NB4 (cell line): Measurements from ENCODE around the gene ITSN1.

ENCODE experiments used
- DNase-seq: peaks from one replicate; pipeline ENCODE4 v3.0.0; 2010; ENCODE audit warnings: low read depth
- H3K4me3 ChIP-seq: one replicate; pipeline ENCODE4 v1.5.1; 2011; ENCODE audit warnings: mild to moderate bottlenecking, low read depth, low read length, moderate library complexity
- MYC ChIP-seq: IDR thresholded peaks from 2 replicates; pipeline ENCODE4 v1.6.1; 2011; ENCODE audit warnings: low read depth, low read length
- POLR2A ChIP-seq: IDR thresholded peaks from 2 replicates; pipeline ENCODE4 v1.6.1; 2011; ENCODE audit warnings: mild to moderate bottlenecking; ENCODE audit not compliant: insufficient read length; ENCODE audit errors: extremely low read depth
- TF ChIP-seq, protein P1 (sequence below): IDR thresholded peaks from 2 replicates; pipeline ENCODE4 v1.6.1; 2011; ENCODE audit warnings: low read depth, low read length
- TF ChIP-seq, protein P2 (sequence below): IDR thresholded peaks from one replicate; pipeline ENCODE4 v1.5.1; 2012; ENCODE audit warnings: low read depth, low read length

The ITSN1 gene

DNA sequence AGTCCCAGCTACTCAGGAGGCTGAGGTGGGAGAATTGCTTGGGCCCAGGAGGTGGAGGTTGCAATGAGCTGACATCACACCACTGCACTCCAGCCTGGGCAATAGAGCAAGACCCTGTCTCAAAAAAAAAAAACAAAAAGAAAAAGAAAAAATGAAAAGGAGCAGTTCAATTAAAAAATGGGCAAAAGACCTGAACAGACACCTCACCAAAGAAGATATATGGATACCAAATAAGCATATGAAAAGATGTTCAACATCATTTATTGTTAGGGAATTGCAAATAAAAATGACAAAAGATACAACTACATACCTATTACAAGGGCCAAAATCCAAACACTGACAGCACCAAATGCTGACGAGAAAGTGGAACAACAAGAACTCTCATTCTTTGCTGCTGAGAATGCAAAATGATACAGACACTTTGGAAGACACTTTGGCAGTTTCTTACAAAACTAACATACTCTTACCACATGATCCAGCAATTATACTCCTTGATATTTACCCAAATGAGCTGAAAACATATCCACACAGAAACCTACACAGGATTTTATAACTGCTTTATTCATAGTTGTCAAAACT is 302.0 kb downstream of the ITSN1 start:
- TF ChIP-seq MYC (no peak), POLR2A (no peak)
- TF ChIP-seq, protein P1, sequence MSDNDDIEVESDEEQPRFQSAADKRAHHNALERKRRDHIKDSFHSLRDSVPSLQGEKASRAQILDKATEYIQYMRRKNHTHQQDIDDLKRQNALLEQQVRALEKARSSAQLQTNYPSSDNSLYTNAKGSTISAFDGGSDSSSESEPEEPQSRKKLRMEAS, result no peak
- TF ChIP-seq, protein P2, sequence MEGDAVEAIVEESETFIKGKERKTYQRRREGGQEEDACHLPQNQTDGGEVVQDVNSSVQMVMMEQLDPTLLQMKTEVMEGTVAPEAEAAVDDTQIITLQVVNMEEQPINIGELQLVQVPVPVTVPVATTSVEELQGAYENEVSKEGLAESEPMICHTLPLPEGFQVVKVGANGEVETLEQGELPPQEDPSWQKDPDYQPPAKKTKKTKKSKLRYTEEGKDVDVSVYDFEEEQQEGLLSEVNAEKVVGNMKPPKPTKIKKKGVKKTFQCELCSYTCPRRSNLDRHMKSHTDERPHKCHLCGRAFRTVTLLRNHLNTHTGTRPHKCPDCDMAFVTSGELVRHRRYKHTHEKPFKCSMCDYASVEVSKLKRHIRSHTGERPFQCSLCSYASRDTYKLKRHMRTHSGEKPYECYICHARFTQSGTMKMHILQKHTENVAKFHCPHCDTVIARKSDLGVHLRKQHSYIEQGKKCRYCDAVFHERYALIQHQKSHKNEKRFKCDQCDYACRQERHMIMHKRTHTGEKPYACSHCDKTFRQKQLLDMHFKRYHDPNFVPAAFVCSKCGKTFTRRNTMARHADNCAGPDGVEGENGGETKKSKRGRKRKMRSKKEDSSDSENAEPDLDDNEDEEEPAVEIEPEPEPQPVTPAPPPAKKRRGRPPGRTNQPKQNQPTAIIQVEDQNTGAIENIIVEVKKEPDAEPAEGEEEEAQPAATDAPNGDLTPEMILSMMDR, result no peak
- H3K4me3 ChIP-seq, result no peak overlapping the region
- no peak for DNase-seq

DNA sequence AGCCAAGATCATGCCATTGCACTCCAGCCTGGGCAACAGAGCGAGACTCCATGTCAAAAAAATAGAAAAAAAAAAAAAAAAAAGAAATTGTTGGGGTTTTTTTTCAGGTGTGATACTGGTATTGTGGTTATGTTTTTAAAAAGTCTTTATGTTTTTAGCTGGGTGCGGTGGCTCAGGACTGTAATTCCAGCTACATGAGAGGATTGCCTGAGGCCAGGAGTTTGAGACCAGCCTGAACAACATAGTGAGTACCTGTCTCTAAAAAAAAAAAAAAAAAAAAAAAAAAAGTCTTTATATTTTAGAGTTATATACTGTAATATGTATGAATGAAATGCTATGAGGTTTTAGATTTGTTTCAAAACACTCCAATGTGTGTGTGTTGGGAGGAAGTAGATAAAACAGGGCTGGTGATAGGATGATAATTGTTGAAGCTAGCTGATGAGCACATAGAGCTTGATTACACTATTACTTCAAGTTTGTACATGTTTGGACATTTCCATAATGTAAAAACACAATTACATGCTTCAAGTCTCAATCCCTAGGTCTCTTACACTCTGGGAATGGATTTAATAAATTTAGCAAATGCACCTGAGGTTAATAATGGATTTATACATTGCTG is 303.5 kb downstream of the ITSN1 start:
- DNase-seq, result no peak
- TF ChIP-seq, protein P1, result no peak
- TF ChIP-seq POLR2A, result no peak
- TF ChIP-seq, protein P2, result no peak
- TF ChIP-seq MYC, result no peak
- H3K4me3 ChIP-seq, result no peak overlapping the region

DNA sequence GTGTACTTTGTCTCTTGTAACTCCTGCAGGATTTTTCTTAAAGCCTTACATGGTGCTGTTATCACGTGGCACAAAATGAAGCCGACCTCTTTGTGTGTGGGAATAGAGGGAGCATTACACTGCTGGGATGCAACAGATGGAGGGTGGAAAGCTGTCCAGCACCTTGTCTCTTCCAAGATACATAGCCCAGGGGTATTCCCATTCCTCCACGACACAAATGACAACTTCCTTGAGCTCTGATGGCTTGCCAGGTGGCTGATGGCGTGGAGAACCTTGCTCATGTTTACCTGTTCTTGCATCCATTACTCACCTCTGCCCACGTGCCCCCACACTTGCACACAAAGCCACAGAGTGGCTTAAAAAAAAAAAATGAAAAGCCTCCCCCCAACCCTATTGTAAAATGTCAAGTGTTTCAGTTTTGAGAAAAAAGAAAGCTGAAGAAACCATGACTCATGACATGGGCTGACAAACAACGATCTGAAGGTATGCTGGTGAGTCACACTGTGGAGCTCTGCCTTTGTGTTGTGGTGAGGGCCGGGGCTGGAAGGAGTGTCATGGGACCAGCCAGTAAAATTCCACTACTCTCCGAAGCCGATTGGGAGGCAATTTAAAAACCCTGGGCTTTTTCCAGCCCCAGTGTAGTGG is 305.3 kb downstream of the ITSN1 start:
- H3K4me3 ChIP-seq, result peak overlapping the region; percentile 40
- TF ChIP-seq, protein P2, result no peak
- TF ChIP-seq POLR2A, result no peak
- TF ChIP-seq, protein P1, result peak; percentile 37; the same call in 1 of the 2 replicates
- peak; percentile 93 for DNase-seq

DNA sequence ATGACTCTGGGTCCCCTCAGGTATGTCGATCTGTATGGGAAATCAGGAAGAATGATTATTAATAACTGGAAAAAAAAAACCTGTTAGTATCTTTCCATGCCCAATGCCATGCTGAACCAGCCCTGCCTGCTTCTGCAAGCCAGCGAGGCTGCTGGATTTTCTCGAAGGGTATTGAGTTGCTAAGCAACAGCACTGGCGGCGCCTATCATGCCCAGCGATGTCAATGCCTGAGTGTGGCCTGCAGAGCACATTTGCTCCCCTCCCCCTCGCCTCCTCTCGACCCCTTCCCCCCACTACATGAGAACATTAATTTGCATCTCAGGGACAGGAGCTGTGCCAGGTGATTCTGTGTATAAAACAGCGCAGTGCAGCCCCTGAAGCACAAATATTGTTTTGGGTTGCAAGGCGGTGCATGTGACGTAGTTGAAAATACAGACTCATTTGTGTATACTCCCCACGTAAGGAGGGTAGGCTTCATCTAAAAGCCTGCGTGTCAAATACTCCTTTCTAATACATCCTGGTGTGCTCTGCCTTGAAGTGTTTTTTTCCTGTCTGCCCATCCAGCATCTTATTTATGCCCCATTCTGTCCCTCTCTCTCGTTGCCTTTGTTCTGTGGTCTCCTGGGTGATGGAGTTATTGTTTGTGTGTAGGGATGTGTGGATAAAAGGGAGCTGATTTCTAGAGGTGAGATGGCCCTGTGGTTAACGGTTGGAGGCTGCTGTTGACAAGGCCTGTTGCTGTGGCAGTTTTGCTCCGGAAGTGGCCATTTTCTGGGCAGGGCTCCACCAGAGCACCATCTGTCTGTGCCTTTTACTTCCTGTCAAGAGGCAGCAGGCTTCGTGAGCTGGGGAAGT is 306.0 kb downstream of the ITSN1 start:
- H3K4me3 ChIP-seq, result peak overlapping the region; percentile 40
- peak; percentile 86 for DNase-seq
- TF ChIP-seq POLR2A (no peak), MYC (peak; percentile 49; the same call in 1 of the 2 replicates)
- TF ChIP-seq, protein P1, result peak; percentile 52; the same call in 1 of the 2 replicates
- TF ChIP-seq, protein P2, result no peak

DNA sequence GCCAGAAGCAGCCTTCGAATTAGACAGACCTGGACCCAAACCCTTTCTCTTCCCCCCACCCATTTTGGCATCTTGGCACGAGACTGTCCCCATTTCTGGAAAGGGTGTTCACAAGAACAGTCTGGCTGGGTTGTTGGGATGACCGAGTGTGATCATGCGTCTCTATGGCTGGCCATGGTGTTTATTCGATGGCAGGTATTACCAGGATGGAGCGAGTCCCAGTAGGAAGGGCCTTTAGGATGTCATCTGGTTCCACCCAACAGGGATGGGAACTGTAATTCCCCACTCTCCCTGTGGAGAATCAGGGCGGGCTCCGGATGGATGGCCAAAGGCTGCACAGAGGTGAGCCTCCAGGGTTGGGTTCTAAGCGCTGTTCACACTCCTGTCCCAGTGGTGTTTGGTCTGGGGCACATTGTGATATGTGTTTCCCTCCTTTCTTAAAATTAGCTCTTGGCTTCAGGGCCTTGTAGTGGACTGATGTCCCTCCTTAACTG is 306.7 kb downstream of the ITSN1 start:
- DNase-seq, result no peak
- H3K4me3 ChIP-seq, result no peak overlapping the region
- TF ChIP-seq, protein P1, result no peak
- TF ChIP-seq POLR2A, result peak; percentile 35
